Peyer's patch (tissue), 4 donors: ENCODE data around the gene TRAK1. TPM values are rescaled to one million over a fixed set of nuclear protein-coding genes. Genes with fewer than 3 reads are reported as not detected.

Source experiments
- DNase-seq, 3 donors: peaks; one replicate each; pipeline ENCODE4 v3.0.0-alpha.2; 2017 to 2019
- H3K27ac ChIP-seq, 4 donors: fragments of 200-600 bp; sonication (generic); one replicate each; pipeline ENCODE4 v1.5.1; 2016 to 2019
- H3K27me3 ChIP-seq, 2 donors: fragments of 200-600 bp; sonication (generic); one replicate each; pipeline ENCODE4 v1.5.1; 2019
- H3K36me3 ChIP-seq, 3 donors: fragments of 200-600 bp; sonication (generic); one replicate each; pipeline ENCODE4 v1.5.1; 2016 to 2019
- H3K4me1 ChIP-seq, 4 donors: fragments of 200-600 bp; sonication (generic); one replicate each; pipeline ENCODE4 v1.5.1; 2016 to 2019
- H3K4me3 ChIP-seq, 4 donors: fragments of 200-600 bp; sonication (generic); 1 replicate in 3 of 4; 2 replicates in 1 of 4; pipeline ENCODE4 v1.5.1; 2016 to 2019; ENCODE audit warnings: mild to moderate bottlenecking in 1 of 4
- H3K9me3 ChIP-seq, 4 donors: fragments of 200-600 bp; sonication (generic); one replicate each; pipeline ENCODE4 v1.5.1; 2016 to 2019; ENCODE audit warnings: mild to moderate bottlenecking in 1 of 4
- CTCF ChIP-seq, 6 experiments: fragments of 450-650 bp in 4 of 6; fragments of 200-600 bp in 2 of 6; sonication (generic) in 1 of 6; IDR thresholded peaks; one replicate each; pipeline ENCODE4 v1.5.1; 2017 to 2019; ENCODE audit warnings: antibody characterized with exemption in 6 of 6, mild to moderate bottlenecking in 3 of 6, moderate library complexity in 1 of 6
- POLR2A ChIP-seq, 2 donors: fragments of 450-650 bp; IDR thresholded peaks; one replicate each; pipeline ENCODE4 v1.5.1; 2017; ENCODE audit warnings: antibody characterized with exemption in 2 of 2, mild to moderate bottlenecking in 2 of 2, moderate library complexity in 2 of 2
- small RNA-seq, 2 donors: library from RNA; depleted of rRNA; stranded (forward); fragments of <200 nt; gene quantifications; one replicate each; pipeline ENCODE3, GENCODE V24; 2016
- total RNA-seq, 4 donors: library from RNA; depleted of rRNA; stranded (reverse); fragments of >200 nt; gene quantifications; one replicate each; pipeline ENCODE4 v1.1.0, GENCODE V29; 2016

The TRAK1 gene
- total RNA-seq, 4 donors from 2014 or later = 96.2 to 283 (median 125) TPM

- no peaks in the 10 kb centered on the region for H3K4me1 ChIP-seq
- no peaks in the 10 kb centered on the region for H3K27me3 ChIP-seq
- TF ChIP-seq POLR2A (IDR thresholded peaks at IDR 0.05) (no peak), CTCF (IDR thresholded peaks at IDR 0.05) (no peak)
- no peak for DNase-seq
- H3K27ac ChIP-seq = no peak overlapping the region
- no peaks in the 10 kb centered on the region for H3K9me3 ChIP-seq
- H3K36me3 ChIP-seq = no peaks in the 10 kb centered on the region
- no peak overlapping the region for H3K4me3 ChIP-seq
These were observed 180.6 kb downstream of the TRAK1 start for GRCh38 chr3:42271786-42272185.

- H3K4me1 ChIP-seq = no peaks in the 10 kb centered on the region
- no peaks in the 10 kb centered on the region for H3K36me3 ChIP-seq
- DNase-seq = no peak
These were observed 182.2 kb downstream of the TRAK1 start for GRCh38 chr3:42273361-42273760.

GRCh38 chr3:42274266-42274665, 183.1 kb downstream of the TRAK1 start:
- Histone ChIP-seq H3K27me3 (no peaks in the 10 kb centered on the region), H3K4me3 (no peak overlapping the region), H3K36me3 (no peaks in the 10 kb centered on the region), H3K27ac (no peak overlapping the region), H3K9me3 (no peaks in the 10 kb centered on the region), H3K4me1 (no peaks in the 10 kb centered on the region)
- TF ChIP-seq POLR2A (IDR thresholded peaks at IDR 0.05) (no peak), CTCF (IDR thresholded peaks at IDR 0.05) (no peak)
- DNase-seq = no peak

More at GRCh38 chr3:42273361-42273760, 182.2 kb downstream of the TRAK1 start:
- Histone ChIP-seq H3K27me3 (no peaks in the 10 kb centered on the region), H3K9me3 (no peaks in the 10 kb centered on the region), H3K4me3 (no peak overlapping the region), H3K27ac (no peak overlapping the region)
- TF ChIP-seq CTCF (IDR thresholded peaks at IDR 0.05) = no peak
- TF ChIP-seq POLR2A (IDR thresholded peaks at IDR 0.05) = no peak

- no peak for TF ChIP-seq POLR2A (IDR thresholded peaks at IDR 0.05)
- no peak for TF ChIP-seq CTCF (IDR thresholded peaks at IDR 0.05)
- Histone ChIP-seq H3K4me1 (no peaks in the 10 kb centered on the region), H3K36me3 (no peaks in the 10 kb centered on the region), H3K4me3 (no peak overlapping the region), H3K27ac (no peak overlapping the region), H3K9me3 (peaks cover 0 to 4% (median 0%) of the 10 kb centered on the region in 4 donors), H3K27me3 (no peaks in the 10 kb centered on the region)
- no peak for DNase-seq
These were observed 184.1 kb downstream of the TRAK1 start for GRCh38 chr3:42275217-42275616.

Small RNAs within 50 kb of the gene (small RNA-seq; reads per million reads assigned to genes)
- 0 reads per million in 2 donors for gene RNU4-78P

Other genes with a start within 250 kb of the TRAK1 start
- 10 to 100 TPM in 3 of 4 donors, 1 to 10 TPM in 1; 8.4 to 43.8 (median 20.8) TPM for gene ULK4, start 129.3 kb upstream of the TRAK1 start, total RNA-seq
- gene CCK, start 174.8 kb downstream of the TRAK1 start, total RNA-seq = 1 to 10 TPM in 1 of 4 donors, not detected in 3; 3.5 TPM